Measurements from ENCODE around the gene PLEKHM3.

- TF ChIP-seq, protein P1, sequence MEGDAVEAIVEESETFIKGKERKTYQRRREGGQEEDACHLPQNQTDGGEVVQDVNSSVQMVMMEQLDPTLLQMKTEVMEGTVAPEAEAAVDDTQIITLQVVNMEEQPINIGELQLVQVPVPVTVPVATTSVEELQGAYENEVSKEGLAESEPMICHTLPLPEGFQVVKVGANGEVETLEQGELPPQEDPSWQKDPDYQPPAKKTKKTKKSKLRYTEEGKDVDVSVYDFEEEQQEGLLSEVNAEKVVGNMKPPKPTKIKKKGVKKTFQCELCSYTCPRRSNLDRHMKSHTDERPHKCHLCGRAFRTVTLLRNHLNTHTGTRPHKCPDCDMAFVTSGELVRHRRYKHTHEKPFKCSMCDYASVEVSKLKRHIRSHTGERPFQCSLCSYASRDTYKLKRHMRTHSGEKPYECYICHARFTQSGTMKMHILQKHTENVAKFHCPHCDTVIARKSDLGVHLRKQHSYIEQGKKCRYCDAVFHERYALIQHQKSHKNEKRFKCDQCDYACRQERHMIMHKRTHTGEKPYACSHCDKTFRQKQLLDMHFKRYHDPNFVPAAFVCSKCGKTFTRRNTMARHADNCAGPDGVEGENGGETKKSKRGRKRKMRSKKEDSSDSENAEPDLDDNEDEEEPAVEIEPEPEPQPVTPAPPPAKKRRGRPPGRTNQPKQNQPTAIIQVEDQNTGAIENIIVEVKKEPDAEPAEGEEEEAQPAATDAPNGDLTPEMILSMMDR (IDR thresholded peaks at IDR 0.05) = no peak
- no peak for TF ChIP-seq EZH2 (IDR thresholded peaks at IDR 0.05)
Measured at GRCh38 chr2:207975921-207976320, 49.4 kb downstream of the PLEKHM3 start.
